NCI-H2227 (cell line): ENCODE measurements around the gene C2orf76.
A peak's percentile ranks its signal among the peaks of the same experiment; 100 is the strongest.
"Not testable (repeated sequence)": the region's sequence is repeated elsewhere in the genome, so short reads cannot be mapped to it uniquely, and the experiment has no call there.

Experiments used
- DNase-seq: peaks from one replicate; lab custom pipeline; 2025; ENCODE audit not compliant: unreplicated experiment; lab: John Stamatoyannopoulos, UW

The C2orf76 gene

GRCh38 chr2:119301413-119301812 lies 65.2 kb downstream of the C2orf76 start:
- DNase-seq: peak; percentile 11

DNA sequence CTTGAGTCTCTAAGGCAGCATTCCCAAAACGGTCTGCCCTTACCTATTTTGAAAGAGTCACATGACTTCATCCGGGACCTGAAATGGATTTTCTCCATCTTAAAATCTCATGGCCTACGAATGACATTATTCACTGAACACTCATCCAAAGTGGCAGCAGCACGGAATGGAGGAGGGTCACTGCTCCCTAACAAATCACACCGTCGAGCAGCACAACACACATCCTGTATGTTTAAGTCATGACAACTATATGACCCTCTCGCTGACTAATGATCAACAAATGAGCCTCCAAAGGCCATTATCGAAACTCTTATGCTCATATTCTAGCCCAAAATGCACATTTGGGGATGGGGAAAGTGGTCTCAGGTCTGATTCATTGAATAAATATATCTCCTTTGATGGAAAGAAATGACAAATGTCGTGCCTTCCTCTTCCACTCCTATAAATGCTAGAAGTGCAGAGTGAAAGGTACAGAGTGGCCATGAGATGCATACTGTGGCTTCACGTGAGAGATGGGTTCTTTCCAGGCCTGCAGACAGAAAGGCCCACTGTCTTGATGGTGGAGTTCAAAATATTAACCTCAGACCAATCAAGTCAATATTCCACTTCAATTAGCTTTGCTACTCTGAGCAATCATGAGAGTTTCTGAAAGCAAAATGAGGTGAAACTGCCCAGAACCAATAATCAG lies 70.8 kb downstream of the C2orf76 start:
- DNase-seq: no peak

DNA sequence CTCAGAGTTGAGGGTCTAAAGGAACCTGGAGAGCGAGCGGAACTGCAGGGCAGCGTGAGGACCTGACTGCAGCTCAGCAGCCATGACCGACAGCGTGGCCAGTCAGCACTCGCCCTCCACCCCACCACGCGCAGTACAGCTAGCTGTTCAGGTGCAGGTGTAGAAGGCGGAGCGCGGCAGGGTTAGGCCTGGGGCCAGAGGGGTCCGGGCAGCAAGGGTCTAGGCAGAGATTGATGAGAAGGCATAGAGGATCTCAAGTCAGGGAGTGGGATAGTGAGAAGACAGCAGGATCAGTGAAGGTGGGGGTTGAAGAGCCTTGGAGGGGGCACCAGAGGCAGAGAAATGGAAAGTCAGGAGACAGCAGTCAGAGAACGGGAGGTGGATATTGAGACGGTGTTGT lies 72.0 kb downstream of the C2orf76 start:
- DNase-seq: no peak

GRCh38 chr2:119293900-119294299 lies 72.7 kb downstream of the C2orf76 start:
- no peak for DNase-seq

DNA sequence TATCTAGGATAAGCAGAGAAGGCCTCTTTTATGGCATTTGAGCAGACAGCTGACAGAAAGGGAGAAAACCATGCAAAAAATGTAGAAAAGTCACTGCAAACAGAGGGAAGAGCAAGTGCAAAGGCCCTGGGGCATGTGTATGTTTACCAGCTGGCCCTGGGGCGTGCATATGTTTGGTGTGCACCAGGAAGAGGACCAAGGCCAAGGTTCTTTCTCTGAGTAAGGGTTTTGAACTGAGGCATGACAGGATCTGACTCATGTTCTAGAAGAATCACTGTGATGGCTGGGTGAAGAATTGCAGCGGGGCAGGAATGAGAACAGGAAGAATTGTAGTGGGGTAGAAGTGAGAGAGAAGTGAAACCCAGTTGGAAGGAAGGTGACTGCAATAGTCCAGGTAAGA lies 73.4 kb downstream of the C2orf76 start:
- DNase-seq: no peak

- DNase-seq: peak; percentile 9
Observed at GRCh38 chr2:119292226-119292625, 74.4 kb downstream of the C2orf76 start.

DNA sequence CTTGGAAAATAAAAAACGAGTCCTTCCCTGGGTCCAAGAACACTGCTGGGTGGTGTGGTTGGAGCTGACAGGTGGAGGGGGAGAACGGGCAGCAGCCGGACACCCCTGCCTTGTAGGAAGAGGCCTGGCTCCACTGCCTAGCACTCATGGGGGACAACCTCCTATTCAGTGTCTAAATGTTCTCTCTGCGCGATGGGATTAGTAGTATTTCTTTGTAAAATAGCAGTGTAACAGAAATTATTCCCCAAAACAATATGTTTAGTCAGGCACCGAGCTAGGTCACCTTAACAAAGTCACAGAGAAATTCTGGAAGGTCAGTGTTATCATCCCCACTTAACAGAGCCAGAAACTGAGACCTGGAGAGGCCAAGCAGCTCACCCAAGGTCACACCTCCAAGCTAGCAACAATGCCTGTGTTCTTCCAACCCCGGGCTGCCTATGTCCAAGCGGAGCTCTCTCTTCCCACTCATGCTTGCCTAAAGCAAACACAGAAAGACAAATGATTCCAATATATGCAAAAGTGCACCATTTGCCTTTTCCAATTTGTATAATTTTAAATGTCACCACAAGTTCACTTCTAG lies 75.0 kb downstream of the C2orf76 start:
- no peak for DNase-seq

DNA sequence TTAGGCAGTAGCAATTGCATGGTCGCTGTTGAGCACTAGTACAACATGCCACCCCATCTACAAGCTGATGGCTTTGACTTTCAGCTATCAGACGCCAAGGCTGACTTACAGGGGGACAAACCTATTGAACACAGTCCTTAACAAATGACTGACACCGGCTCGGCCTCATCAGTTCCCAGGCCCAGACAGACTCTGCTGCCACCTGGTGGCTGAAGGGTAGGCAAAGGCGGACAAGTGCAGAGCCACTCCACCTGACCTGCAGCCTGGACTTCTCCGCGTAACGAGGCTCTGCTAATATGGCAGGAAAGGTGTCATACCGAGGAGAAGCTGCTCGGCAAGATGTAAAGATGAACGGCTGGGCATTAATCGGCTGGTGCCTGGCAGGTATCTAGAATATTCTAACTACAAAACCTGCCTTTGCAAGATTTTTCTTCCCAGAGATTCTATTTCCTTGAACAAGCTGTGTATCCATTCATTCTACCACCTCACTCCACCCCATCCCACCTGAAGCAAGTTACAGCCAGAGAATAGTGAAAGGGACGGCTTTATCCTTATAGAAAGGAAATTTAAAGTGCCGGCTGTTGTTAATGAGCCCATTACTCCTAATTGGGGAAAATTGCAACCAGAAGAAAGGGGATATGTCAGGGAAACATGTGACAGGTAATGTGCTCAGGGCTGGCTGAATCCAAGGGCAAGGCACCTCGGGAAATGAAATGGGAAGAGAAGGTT lies 75.6 kb downstream of the C2orf76 start:
- peak; percentile 72 for DNase-seq

DNA sequence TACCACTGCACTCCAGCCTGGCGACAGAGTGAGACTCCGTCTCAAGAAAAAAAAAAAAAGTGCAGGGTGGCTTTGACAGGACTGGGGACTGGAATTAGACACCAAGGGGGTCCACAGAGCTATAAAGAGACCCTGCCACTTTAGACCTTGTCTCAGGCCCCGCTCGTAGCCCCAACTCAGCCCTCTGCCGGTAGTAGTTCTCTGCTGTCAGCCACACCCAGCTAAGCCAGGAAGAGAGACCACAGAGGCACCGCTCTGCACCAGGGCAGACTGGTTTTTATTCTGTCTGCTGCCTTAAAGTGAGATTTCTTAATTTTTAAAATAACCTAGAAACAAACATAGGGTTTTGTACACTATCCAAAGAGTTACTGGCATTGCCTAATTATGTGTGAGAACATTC lies 77.0 kb downstream of the C2orf76 start:
- DNase-seq: no peak

DNA sequence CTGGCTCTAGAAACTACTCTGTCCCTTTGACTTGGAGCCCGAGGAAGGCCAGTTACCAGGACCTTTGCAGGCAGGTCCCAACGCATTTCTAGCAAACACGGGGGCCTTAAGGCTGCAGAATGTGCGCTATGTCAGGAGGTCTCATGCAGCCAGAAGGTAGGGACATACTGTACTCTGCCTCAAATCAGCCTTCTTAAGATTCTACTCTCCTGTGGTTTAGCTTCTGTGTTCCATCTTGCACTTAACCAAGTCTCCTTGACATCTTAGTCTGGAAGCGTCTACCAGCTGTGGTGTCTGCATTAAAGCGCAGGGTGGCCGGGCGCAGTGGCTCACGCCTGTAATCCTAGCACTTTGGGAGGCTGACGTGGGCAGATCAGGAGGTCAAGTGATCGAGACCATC lies 77.5 kb downstream of the C2orf76 start:
- DNase-seq: no peak

DNA sequence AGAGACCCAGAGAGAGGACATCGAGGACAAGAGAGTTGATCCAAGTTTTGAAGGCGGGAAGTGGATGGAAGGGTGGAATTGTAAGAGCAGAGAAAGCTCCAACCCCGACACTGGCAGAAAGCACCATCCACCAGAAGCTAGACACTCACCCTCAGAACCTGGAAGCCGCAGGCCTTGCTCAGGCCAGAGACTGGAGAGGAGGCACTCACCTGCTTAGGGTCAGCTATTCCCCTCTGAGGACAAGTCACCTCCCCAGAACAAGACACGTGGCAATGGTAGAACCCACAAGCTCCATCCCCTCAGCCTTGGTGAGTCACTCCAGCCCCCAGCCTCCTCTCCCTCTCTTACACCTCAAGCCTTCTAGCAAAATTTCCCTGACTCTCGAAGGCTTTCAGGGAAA lies 78.1 kb downstream of the C2orf76 start:
- DNase-seq: no peak

DNA sequence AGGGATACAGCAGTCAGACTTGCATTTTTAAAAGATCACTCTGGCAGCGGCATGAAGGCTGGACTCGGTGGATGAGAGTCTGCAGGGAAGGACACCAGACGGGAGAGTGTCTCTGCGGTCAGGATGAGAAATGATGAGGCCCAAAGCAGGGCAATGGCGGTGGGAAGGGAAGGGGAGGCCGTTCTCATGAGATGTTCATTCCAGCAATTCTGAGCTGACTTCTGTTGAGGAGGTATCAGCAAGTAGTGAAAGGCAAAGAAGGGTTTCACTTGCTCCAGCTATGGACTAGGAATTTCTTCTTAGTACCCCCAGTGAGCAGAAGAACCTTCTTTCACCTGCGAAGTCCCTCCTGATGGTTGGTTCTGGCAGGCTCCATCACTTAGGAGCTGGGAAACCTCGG lies 80.0 kb downstream of the C2orf76 start:
- DNase-seq: no peak

DNA sequence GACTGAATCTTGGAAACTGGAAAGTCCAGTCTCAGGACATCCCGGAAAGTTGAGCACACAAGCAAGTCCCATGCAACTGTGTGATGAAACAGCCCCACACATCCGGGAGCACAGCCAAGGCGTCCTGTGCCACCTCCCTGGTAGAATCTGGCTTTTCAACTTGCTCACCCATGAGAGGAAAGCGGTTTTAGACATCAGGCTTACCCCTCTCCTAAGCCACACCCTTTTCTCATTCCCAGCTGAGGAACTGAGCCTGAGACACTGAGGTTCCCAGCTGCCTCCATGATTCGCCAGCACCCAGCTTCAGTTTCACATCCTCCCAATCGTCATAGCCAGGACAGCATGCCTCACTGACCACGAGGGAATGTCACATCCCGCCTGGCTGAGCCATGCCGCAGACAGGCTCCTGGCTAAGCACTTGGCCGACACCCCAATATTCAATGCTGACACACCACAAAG lies 82.7 kb downstream of the C2orf76 start:
- no peak for DNase-seq

DNA sequence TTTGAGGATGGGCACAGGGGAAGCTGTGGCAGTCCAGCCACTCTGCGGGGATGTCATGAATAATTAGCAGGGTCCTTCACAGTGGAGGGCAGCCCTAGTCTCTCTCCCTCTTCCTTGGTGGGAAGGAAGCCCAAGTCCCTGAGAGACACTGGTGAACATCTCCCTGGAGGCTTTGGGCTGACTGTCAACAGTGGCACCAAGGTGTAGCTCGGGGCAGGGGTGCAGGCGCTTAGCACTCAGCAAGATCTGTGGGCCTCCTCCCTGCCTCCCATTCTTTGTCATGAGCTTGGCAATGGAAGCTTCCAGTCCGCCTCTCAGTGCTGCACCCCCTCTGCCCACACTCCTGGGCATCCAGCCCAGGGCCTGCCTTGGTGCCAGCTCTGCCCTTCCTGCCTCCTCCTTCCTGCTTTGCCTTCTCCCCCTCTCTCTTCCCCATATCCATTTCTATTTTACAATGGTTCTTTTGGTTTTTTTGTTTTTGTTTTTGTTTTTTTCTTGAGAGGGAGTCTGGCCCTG lies 83.6 kb downstream of the C2orf76 start:
- DNase-seq: no peak

GRCh38 chr2:119282146-119282995 lies 84.3 kb downstream of the C2orf76 start:
- no peak for DNase-seq

- no peak for DNase-seq
Observed at GRCh38 chr2:119280680-119281079, 86.0 kb downstream of the C2orf76 start.

GRCh38 chr2:119279666-119280065 lies 87.0 kb downstream of the C2orf76 start:
- no peak for DNase-seq

GRCh38 chr2:119278946-119279345 lies 87.7 kb downstream of the C2orf76 start:
- DNase-seq: no peak

DNA sequence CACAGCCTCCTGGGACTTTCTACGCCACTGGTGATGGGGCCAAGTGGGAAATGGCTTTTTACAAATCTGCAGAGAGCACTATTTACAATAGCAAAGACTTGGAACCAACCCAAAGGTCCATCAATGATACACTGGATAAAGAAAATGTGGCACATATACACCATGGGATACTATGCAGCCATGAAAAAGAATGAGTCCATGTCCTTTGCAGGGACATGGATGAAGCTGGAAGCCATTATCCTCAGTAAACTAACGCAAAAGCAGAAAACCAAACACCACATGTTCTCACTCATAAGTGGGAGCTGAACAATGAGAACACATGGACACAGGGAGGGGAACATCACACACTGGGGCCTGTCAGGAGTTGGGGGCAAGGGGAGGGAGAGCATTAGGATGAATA lies 88.2 kb downstream of the C2orf76 start:
- not testable (repeated sequence) for DNase-seq

- no peak for DNase-seq
Observed at GRCh38 chr2:119276864-119277263, 89.8 kb downstream of the C2orf76 start.

GRCh38 chr2:119267604-119268003 lies 99.0 kb downstream of the C2orf76 start:
- DNase-seq: no peak
